Omental fat pad (tissue), 4 donors: ENCODE measurements around the gene CEP85L. TPM values are rescaled to one million over a fixed set of nuclear protein-coding genes. Genes with fewer than 3 reads are reported as not detected.

Source experiments
- ATAC-seq: fragments of 150-250 bp; one replicate; pipeline ENCODE4 v1.9.1; 2016; ENCODE audit warnings: mild to moderate bottlenecking, moderate library complexity; ENCODE audit not compliant: low FRiP score
- DNase-seq: peaks from one replicate; pipeline ENCODE4 v3.0.0-alpha.2; 2019; ENCODE audit warnings: low spot score
- total RNA-seq, 4 donors: library from RNA; depleted of rRNA; stranded (reverse); fragments of >200 nt; gene quantifications; one replicate each; pipeline ENCODE4 v1.1.0, GENCODE V29; 2016
- TF ChIP-seq, protein P1 (sequence below), 3 donors: fragments of 450-650 bp; IDR thresholded peaks; one replicate each; pipeline ENCODE4 v1.5.1; 2016 to 2017; ENCODE audit warnings: antibody characterized with exemption in 3 of 3, mild to moderate bottlenecking in 3 of 3, moderate library complexity in 2 of 3

Gene CEP85L
- total RNA-seq, 4 donors from 2014 or later = 9.7 to 22.6 (median 14.4) TPM

DNA sequence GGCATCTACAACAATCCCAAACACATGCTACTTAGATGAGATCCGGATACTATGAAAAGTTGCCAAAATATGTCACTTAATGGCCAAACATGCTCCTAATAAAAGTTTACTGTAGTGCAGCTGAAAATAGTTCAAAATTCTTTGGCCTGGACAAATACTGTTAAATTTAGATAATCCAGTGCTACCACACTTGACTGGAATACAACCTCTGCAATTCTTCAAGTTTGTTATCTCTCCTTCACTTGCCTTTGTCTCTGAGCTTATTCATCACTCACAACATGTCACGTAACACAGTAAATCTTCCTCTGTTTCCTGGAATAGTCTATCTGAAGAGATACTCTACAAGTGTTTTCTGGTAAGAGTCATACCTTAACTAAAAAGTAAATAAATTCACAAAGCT lies 113.8 kb downstream of the CEP85L start:
- DNase-seq (no peak), ATAC-seq (no peak)
- TF ChIP-seq, protein P1, sequence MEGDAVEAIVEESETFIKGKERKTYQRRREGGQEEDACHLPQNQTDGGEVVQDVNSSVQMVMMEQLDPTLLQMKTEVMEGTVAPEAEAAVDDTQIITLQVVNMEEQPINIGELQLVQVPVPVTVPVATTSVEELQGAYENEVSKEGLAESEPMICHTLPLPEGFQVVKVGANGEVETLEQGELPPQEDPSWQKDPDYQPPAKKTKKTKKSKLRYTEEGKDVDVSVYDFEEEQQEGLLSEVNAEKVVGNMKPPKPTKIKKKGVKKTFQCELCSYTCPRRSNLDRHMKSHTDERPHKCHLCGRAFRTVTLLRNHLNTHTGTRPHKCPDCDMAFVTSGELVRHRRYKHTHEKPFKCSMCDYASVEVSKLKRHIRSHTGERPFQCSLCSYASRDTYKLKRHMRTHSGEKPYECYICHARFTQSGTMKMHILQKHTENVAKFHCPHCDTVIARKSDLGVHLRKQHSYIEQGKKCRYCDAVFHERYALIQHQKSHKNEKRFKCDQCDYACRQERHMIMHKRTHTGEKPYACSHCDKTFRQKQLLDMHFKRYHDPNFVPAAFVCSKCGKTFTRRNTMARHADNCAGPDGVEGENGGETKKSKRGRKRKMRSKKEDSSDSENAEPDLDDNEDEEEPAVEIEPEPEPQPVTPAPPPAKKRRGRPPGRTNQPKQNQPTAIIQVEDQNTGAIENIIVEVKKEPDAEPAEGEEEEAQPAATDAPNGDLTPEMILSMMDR (IDR thresholded peaks at IDR 0.05) = no peak

DNA sequence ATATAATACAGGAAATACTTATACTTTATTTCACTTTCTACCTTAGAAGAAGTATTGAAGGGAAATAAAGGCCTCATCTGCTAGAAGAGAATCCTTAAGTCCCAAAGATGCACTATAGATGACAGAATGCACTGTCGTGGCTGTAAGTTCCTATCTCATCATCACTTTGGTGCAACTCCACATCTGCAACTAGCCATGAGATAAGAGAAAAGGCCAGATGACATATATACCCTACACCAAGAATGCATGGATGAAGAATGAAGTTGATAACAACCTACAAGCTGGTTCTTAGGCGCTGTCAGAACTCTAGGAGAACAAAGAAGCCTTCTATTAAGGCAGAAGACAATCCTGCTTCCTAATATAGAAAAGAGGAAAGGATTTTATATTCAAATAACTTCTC lies 114.9 kb downstream of the CEP85L start:
- TF ChIP-seq, protein P1 (IDR thresholded peaks at IDR 0.05) = no peak
- DNase-seq (no peak), ATAC-seq (no peak)

DNA sequence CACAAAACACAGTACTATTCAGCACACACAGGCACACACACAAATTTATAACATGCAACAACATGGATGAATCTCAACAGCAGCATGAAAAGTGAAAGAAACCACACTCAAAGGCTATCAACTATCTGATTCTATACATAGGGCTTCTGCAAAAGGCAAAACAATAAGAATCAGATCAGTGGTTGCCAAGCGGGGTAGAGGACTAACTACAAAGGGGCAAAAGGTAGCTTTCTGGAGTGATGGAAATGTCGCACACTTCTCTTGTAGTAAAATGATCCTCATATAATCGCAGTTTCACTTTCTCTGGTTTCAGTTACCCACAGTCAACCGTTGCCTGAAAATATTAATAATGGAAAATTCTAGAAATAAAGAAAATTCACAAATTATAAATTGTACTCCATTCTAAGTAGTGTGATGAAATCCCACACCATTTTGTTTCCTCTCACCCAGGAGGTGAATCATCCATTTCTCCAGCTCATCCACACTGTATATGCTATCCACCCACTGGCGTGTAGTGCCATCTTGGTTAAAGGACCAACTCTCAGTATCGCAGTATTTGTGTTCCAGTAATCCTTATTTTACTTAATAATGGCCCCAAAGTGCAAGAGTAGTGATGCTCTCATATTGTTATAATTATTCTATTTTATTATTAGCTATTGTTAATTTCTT lies 116.1 kb downstream of the CEP85L start:
- ATAC-seq = no peak
- no peak for DNase-seq
- TF ChIP-seq, protein P1 (IDR thresholded peaks at IDR 0.05) = no peak

DNA sequence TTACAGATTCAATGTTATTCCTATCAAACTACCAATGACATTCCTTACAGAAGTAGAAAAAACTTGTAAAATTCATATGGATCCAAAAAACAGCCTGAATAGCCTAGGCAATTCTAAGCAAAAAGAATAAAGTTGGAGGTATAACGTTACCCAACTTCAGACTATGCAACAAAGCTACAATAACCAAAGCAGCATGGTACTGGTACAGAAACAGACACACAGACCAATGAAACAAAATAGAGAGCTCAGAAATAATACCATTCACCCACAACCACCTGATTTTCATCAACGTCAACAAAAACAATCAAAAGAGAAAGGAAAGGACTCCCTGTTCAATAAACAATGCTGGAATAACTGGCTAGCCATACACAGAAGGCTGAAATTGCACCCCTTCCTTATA lies 120.4 kb downstream of the CEP85L start:
- no peak for ATAC-seq
- TF ChIP-seq, protein P1 (IDR thresholded peaks at IDR 0.05) = no peak
- DNase-seq = no peak

DNA sequence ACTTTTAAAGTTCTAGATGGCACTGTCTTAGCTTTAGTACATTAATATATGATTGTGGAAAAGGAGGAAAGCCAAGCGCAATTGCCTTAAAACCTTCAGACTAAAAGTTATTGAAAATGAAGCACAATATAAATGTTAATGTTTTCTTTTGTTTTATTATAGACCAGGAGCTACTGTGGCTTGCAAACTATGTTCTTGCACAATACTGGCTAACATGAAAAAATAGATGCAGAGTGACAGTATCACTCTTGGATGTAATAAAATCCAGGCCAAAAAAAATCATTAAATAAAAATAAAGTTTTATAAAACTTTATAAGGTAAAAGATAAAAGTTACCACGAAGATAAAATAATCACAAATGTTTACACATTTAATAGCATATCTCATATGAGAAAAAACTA lies 121.6 kb downstream of the CEP85L start:
- TF ChIP-seq, protein P1 (IDR thresholded peaks at IDR 0.05) = no peak
- ATAC-seq (no peak), DNase-seq (no peak)

DNA sequence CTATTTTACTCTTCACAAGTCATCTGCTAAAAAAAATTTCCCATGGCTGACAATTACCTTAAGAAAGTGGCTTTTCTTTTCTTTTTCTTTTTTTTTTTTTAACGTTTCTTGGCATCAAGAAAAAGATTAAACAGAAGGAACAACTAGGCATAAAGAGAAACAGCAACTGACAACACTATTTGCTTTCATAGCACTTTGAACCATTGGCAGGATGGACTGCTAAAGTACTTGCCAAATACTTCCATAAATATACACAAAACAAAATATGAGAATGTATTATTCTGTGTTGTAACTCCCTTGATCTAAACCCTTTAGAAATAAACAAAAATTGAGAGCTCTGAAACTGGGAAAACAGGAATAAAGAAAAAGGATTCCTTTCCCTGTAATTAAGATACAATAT lies 123.3 kb downstream of the CEP85L start:
- TF ChIP-seq, protein P1 (IDR thresholded peaks at IDR 0.05) = no peak
- DNase-seq = no peak
- ATAC-seq = no peak
